Stimulated activated CD4-positive, alpha-beta T cell treated with anti-CD3 and anti-CD28 coated beads, Interleukin-15, amount 100 ng/mL, for 1 hour (primary cell): ENCODE results near the gene TFB1M.

Source experiments
- DNase-seq, 2 donors: peaks; one replicate each; pipeline ENCODE4 v3.0.0-alpha.2; 2020; ENCODE audit warnings: low read depth in 1 of 2, low spot score in 1 of 2

The TFB1M gene

DNA sequence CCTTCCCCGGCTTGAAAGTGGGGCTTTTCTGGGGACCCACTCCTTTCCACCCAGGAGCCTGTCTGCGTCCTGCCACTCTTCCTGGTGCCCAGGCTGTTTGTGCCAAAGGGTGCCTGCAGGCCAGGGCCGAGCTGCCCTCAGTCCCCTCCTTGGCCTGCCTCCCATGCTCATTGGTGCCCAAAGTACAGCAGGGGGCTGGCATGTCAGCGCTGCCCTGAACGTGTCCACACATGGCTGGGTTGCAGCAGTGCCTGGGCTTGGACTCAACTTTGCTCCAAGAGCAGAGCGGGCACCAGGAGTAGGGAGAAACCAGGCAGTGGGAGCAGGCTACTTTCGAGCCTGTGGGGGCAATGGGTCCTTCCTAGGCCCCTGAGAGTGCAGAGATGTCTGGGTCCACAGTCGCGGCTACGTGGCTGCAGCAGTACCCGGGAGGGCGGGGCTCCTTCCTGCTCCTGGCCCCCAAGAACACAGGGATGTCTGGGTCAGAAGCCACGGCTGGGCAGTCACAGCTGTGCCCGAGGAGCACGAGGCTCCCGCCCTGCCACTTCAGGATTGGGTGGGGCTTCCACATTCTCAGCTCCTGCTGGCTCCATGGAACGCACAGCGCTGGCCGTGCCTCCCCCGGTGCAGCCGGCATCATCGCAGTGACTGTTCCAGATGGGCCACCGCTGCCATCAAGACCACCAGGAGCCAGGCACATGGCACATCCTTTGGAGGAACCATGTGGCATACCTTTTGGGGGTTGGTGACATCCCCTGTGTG lies 100.5 kb downstream of the TFB1M start:
- no peak for DNase-seq

DNA sequence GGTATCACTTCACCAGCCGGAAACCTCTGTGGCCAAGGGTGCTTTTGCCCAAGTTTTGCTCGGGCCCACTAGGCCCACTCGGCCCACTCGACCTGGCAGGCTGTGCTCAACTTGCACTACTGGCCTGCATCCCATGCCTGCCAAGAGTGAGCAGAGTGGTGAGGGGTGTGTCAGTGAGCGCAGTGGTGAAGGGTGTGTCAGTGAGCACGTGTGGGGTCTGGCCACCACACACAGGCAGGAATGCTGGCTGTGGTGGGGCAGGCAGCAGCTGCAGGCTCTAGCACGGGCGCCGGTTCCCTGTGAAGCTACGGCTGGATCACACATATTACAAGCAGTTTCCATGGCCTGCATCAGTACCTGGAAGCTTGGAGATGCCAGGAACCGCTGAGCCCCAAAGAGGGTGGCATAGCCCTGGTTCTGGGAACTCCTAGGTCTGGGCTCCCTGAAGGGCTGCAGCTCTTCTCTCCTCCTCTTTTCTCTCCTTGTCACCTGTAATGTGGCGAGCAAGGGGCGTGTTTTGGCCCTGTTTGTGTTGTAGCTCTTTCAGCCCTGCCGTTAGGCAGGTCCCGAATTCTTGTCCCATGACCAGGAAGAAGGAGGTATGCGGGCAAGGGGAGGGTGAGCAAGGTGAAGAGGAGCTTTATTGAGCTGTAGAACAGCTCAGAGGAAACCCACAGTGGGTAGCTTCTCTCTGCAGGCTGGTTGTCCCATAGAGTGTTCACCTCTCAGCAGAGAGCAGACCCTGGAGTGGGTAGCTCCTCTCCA lies 101.5 kb downstream of the TFB1M start:
- DNase-seq: no peak

DNA sequence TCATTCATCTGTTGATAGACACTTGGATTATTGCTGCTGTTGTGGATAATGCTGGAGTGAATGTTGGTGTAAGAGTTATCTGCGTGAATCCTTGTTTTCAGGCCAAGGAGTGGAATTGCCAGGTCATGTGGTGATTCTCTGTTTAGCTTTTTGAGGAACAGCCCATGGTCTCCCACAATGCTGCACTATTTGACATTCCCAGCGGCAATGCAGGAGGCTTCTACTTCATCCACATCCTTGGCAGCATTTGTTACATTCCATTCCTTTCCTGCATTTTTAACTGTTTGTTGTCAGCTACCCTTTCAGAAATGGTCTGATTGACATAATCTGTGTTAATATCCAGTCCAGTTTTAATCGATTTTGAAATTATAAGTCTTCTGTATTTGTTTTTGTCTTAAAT lies 102.2 kb downstream of the TFB1M start:
- no peak for DNase-seq

DNA sequence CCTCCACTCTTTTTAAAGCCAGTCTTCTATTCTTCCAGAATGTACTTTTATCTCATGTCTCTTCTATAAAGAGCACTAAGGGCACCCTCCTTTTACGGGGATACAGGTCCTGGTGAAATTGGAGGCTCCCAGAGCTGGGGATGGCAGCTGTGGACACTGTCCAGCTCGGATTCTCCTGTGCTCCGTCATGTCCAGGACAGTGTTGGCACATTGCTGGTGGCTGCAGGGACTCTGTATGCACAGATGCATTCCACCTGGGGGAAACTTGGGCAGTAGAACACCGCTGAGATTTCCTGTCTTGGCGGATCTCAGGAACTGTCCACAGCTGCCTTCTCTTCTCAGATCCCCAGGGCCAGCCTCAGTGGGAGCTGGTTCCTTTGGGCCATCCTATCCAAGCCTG lies 107.1 kb downstream of the TFB1M start:
- no peak for DNase-seq
